ENCODE data around the gene SGMS1.

GRCh38 chr10:50554376-50554994 lies 69.3 kb downstream of the SGMS1 start:
- no peak for TF ChIP-seq CTCF (IDR thresholded peaks at IDR 0.05; ENCODE audit: insufficient read depth, low read depth, low read length)
- no peak for TF ChIP-seq EZH2 (IDR thresholded peaks at IDR 0.05; ENCODE audit: insufficient read depth, low read length)
